K562 (cell line): Measurements from ENCODE around the gene MXRA7. TPM values are rescaled to one million over a fixed set of nuclear protein-coding genes. Genes with fewer than 3 reads are reported as not detected.

Experiments used
- GABPB1 ChIP-seq: sonication (generic); formaldehyde crosslinking; IDR thresholded peaks from 2 replicates; pipeline ENCODE4 v1.8.0; 2022; ENCODE audit warnings: mild to moderate bottlenecking, missing genetic modification reagents
- GATAD2B ChIP-seq: fragments of 450-650 bp; IDR thresholded peaks from 2 replicates; pipeline ENCODE4 v1.6.1; 2017; ENCODE audit warnings: mild to moderate bottlenecking, borderline replicate concordance
- HDAC8 ChIP-seq: fragments of 450-650 bp; IDR thresholded peaks from 2 replicates; pipeline ENCODE4 v1.6.1; 2016; ENCODE audit warnings: mild to moderate bottlenecking, missing genetic modification characterization, moderate library complexity, missing compliant biosample characterization
- HEY1 ChIP-seq: fragments of 250-450 bp; sonication (Bioruptor Pico); IDR thresholded peaks from 2 replicates; pipeline ENCODE4 v1.5.0; 2020; ENCODE audit warnings: mild to moderate bottlenecking, moderate library complexity, borderline replicate concordance
- HMBOX1 ChIP-seq: sonication (generic); IDR thresholded peaks from 2 replicates; pipeline ENCODE4 v1.6.1; 2016
- IRF2 ChIP-seq: sonication (generic); formaldehyde crosslinking; IDR thresholded peaks from 2 replicates; pipeline ENCODE4 v1.8.1; 2022; ENCODE audit warnings: mild to moderate bottlenecking, missing genetic modification reagents
- IRF9 ChIP-seq: fragments of 450-650 bp; IDR thresholded peaks from 2 replicates; pipeline ENCODE4 v1.6.1; 2016; ENCODE audit warnings: missing biosample characterization, missing genetic modification characterization
- JUND ChIP-seq, 2 experiments: IDR thresholded peaks; 2 replicates in 1 of 2; 3 replicates in 1 of 2; pipeline ENCODE4 v1.6.1; 2011; ENCODE audit warnings: borderline replicate concordance in 2 of 2, low read depth in 2 of 2, low read length in 2 of 2, improper control_type of control experiment in 1 of 2, missing biosample characterization in 1 of 2, missing genetic modification characterization in 1 of 2, missing genetic modification reagents in 1 of 2
- MAFG ChIP-seq: fragments of 450-650 bp; conservative IDR thresholded peaks from 2 replicates; pipeline ENCODE4 v1.6.1; 2016; ENCODE audit warnings: missing genetic modification characterization, missing compliant biosample characterization
- MIER1 ChIP-seq: fragments of 450-650 bp; IDR thresholded peaks from 2 replicates; pipeline ENCODE4 v1.6.1; 2016; ENCODE audit warnings: antibody characterized with exemption, mild to moderate bottlenecking, low read depth
- PHB ChIP-seq: fragments of 250-450 bp; sonication (Bioruptor Pico); IDR thresholded peaks from 2 replicates; pipeline ENCODE4 v1.5.0; 2021
- PRDM10 ChIP-seq: fragments of 450-650 bp; IDR thresholded peaks from 2 replicates; pipeline ENCODE4 v1.6.1; 2018; ENCODE audit not compliant: partially characterized antibody
- SRSF7 ChIP-seq: fragments of 200-400 bp; formaldehyde crosslinking; optimal IDR thresholded peaks from 2 replicates; pipeline ENCODE3; 2017; ENCODE audit warnings: mild to moderate bottlenecking, low read depth, low read length
- TEAD1 ChIP-seq, 2 experiments: fragments of 450-650 bp in 1 of 2; sonication (generic) in 1 of 2; formaldehyde crosslinking; IDR thresholded peaks; 2 replicates each; pipeline versions ENCODE4 v1.4.0 to v1.8.0; 2020 to 2022; ENCODE audit warnings: mild to moderate bottlenecking in 2 of 2, missing genetic modification reagents in 1 of 2
- U2AF2 ChIP-seq: fragments of 200-400 bp; formaldehyde crosslinking; optimal IDR thresholded peaks from 2 replicates; pipeline ENCODE3; 2017; ENCODE audit warnings: low read depth, mild to moderate bottlenecking, low read length
- ZFP30 ChIP-seq: fragments of 250-450 bp; sonication (Bioruptor Pico); IDR thresholded peaks from 2 replicates; pipeline ENCODE4 v1.8.0; 2022; ENCODE audit warnings: moderate library complexity, mild to moderate bottlenecking, inconsistent platforms, borderline replicate concordance
- ZNF384 ChIP-seq: IDR thresholded peaks from 2 replicates; pipeline ENCODE4 v1.6.1; 2012; ENCODE audit warnings: low read depth, low read length, improper control_type of control experiment
- ZNF431 ChIP-seq: sonication (generic); formaldehyde crosslinking; IDR thresholded peaks from 2 replicates; pipeline ENCODE4 v1.8.0; 2022; ENCODE audit warnings: mild to moderate bottlenecking, missing genetic modification reagents
- ZNF707 ChIP-seq: fragments of 250-450 bp; sonication (Bioruptor Pico); conservative IDR thresholded peaks from 2 replicates; pipeline ENCODE4 v1.8.0; 2022; ENCODE audit warnings: inconsistent platforms, mild to moderate bottlenecking, moderate library complexity
- polyA plus RNA-seq, 8 experiments: library from polyadenylated mRNA; depleted of rRNA in 4 of 8; stranded (reverse) in 5 of 8; unstranded in 3 of 8; fragments of >200 nt; fragmentation: Nextera tagmentation in 2 of 8; fragmentation: Illumina TruSeq in 1 of 8; extraction: Ambion mirVana in 2 of 8; extraction: Trizol in 1 of 8; gene quantifications; 2 replicates each; pipeline versions ENCODE4 v1.2.1 to v1.2.3, GENCODE V29; 2011 to 2014; ENCODE audit warnings: inconsistent platforms in 1 of 8, missing spikeins in 1 of 8
- total RNA-seq, 7 experiments: library from RNA; depleted of rRNA in 6 of 7; stranded (reverse); fragments of >200 nt in 6 of 7; fragmentation: Illumina TruSeq in 2 of 7; extraction: Trizol in 2 of 7; gene quantifications; 2 replicates each; pipeline versions ENCODE4 v1.2.1 to v1.2.3, GENCODE V29; 2011 to 2021; ENCODE audit warnings: low replicate concordance in 1 of 7

MXRA7 gene
- total and polyA plus RNA-seq, 9 of the 15 experiments (the other 6 are each of a cell fraction or from before 2014, with no cell fraction given) = 2.6 to 38.4 (median 14.3) TPM

DNA sequence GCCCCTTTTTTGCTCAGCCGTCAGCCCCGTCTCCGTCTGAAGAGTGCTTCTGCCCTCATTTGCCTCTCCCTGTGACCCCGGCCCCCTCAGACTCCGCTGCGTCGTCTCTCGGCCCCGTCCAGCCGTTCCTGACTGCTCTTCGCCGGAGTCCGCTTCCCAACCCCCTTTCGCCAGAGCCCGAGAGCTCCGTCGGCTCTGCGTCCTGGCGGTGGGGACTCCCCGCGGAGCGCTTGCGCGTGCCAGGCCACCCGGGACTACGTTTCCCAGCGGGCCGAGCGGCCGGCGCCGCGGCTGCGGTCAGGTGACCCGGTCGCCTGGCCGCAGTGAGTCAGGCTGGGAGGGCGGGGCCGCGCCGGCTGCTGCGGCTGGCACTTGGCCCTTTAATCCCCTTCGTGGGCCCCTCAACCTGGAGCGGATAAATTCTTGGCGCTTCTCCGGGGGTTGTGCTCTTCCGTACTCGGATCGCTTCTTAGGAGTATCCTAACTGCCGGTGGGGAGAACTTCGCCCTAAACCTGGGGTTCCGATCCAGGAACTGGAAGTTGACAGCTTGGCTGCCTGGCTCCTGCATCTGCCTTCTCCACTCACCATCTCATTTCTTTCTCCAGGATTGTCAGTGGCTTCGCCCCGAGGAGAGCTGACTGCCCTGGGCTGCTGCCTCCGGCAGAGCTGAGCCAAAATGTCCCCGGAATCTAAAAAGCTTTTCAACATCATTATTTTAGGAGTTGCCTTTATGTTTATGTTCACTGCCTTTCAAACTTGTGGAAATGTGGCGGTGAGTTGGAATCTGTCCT, 27.1 kb upstream of the MXRA7 start, which contains the start of gene MFSD11 (continued):
- TF ChIP-seq GABPB1 (CRISPR knock-in tag) (no peak; the same call in 1 of the 2 replicates), SRSF7 (no peak), JUND (IDR thresholded peaks at IDR 0.05; ENCODE audit: borderline replicate concordance, low read depth, low read length) (peak; percentile 94), JUND (tag; IDR thresholded peaks at IDR 0.05; ENCODE audit: borderline replicate concordance, low read depth, low read length) (peak; percentile 82; the same call in 1 of the 3 replicates), TEAD1 (CRISPR knock-in tag; IDR thresholded peaks at IDR 0.05) (peak; percentile 12 to 67; a peak in 1 of 4 replicates), ZNF707 (no peak), MAFG (tag) (no peak), HDAC8 (tag) (peak; percentile 26; the same call in 1 of the 2 replicates), HMBOX1 (no peak), ZNF431 (no peak), MIER1 (no peak), U2AF2 (no peak), PHB (no peak), GATAD2B (no peak; the same call in 1 of the 2 replicates), PRDM10 (no peak), IRF9 (tag) (no peak), HEY1 (no peak), ZNF384 (peak; percentile 0; the same call in 1 of the 2 replicates), ZFP30 (no peak), IRF2 (no peak)
